ENCODE data around the gene LSS.
"Not testable (repeated sequence)": the region's sequence is repeated elsewhere in the genome, so short reads cannot be mapped to it uniquely, and the experiment has no call there.

LSS gene

GRCh38 chr21:46183910-46184624 is 44.5 kb downstream of the LSS start, which contains the start of gene SPATC1L:
Gene SPATC1L (minus strand): TSS chr21:46184459. CDS start chr21:46182816, 1,643 bp downstream.
- peak within 1 kb of the TSS; percentile 87 for H3K27ac Mint-ChIP-seq
- H3K36me3 Mint-ChIP-seq: peaks cover 3% of the 10 kb centered on the region
- CTCF ChIA-PET: no interaction called here
- H3K4me1 Mint-ChIP-seq: peaks cover 16% of the 10 kb centered on the region
- peak; percentile 65 for DNase-seq
- H3K9me3 Mint-ChIP-seq: no peaks in the 10 kb centered on the region
- H3K4me3 Mint-ChIP-seq: peak within 1 kb of the TSS; percentile 78
- H3K27me3 Mint-ChIP-seq: peaks cover 14% of the 10 kb centered on the region

GRCh38 chr21:46183337-46183909 is 45.2 kb downstream of the LSS start:
- peaks cover 14% of the 10 kb centered on the region for H3K27me3 Mint-ChIP-seq
- H3K27ac Mint-ChIP-seq, CTCF ChIA-PET, DNase-seq, H3K9me3 Mint-ChIP-seq, H3K36me3 Mint-ChIP-seq: not testable (repeated sequence)
- peaks cover 16% of the 10 kb centered on the region for H3K4me1 Mint-ChIP-seq
- peak overlapping the region; percentile 52 for H3K4me3 Mint-ChIP-seq

- Mint-ChIP-seq H3K27ac (no peak overlapping the region), H3K36me3 (no peaks in the 10 kb centered on the region), H3K4me1 (peaks cover 16% of the 10 kb centered on the region), H3K4me3 (peak overlapping the region; percentile 52), H3K27me3 (peaks cover 14% of the 10 kb centered on the region), H3K9me3 (peaks cover under 1% of the 10 kb centered on the region)
- no peak for DNase-seq
- CTCF ChIA-PET: no interaction called here
These were observed 45.8 kb downstream of the LSS start for GRCh38 chr21:46182548-46183336.

GRCh38 chr21:46181953-46182547 is 46.5 kb downstream of the LSS start:
- H3K27ac Mint-ChIP-seq: no peak overlapping the region

GRCh38 chr21:46181436-46181835 is 47.1 kb downstream of the LSS start:
- Mint-ChIP-seq H3K27ac (no peak overlapping the region), H3K4me1 (peaks cover 16% of the 10 kb centered on the region), H3K4me3 (no peak overlapping the region), H3K9me3 (peaks cover 2% of the 10 kb centered on the region), H3K27me3 (peaks cover 14% of the 10 kb centered on the region), H3K36me3 (no peaks in the 10 kb centered on the region)
- DNase-seq: no peak
- CTCF ChIA-PET: no interaction called here

More at GRCh38 chr21:46181953-46182547, 46.5 kb downstream of the LSS start:
- H3K4me3 Mint-ChIP-seq: no peak overlapping the region
- CTCF ChIA-PET: no interaction called here
- DNase-seq: no peak
- H3K27me3 Mint-ChIP-seq: peaks cover 14% of the 10 kb centered on the region
- peaks cover 16% of the 10 kb centered on the region for H3K4me1 Mint-ChIP-seq
- H3K9me3 Mint-ChIP-seq: peaks cover 2% of the 10 kb centered on the region
- H3K36me3 Mint-ChIP-seq: no peaks in the 10 kb centered on the region

GRCh38 chr21:46180778-46181391 is 47.7 kb downstream of the LSS start:
- peaks cover 15% of the 10 kb centered on the region for H3K27me3 Mint-ChIP-seq
- CTCF ChIA-PET: no interaction called here

GRCh38 chr21:46180079-46180722 is 48.4 kb downstream of the LSS start:
- H3K4me3 Mint-ChIP-seq: no peak overlapping the region
- no peak overlapping the region for H3K27ac Mint-ChIP-seq
- CTCF ChIA-PET: no interaction called here
- DNase-seq: no peak
- peaks cover 15% of the 10 kb centered on the region for H3K27me3 Mint-ChIP-seq
- no peaks in the 10 kb centered on the region for H3K36me3 Mint-ChIP-seq
- H3K9me3 Mint-ChIP-seq: peaks cover 2% of the 10 kb centered on the region
- peaks cover 7% of the 10 kb centered on the region for H3K4me1 Mint-ChIP-seq

More at GRCh38 chr21:46180778-46181391, 47.7 kb downstream of the LSS start:
- DNase-seq: no peak
- Mint-ChIP-seq H3K27ac (no peak overlapping the region), H3K4me3 (no peak overlapping the region), H3K9me3 (peaks cover 2% of the 10 kb centered on the region), H3K4me1 (peaks cover 13% of the 10 kb centered on the region), H3K36me3 (no peaks in the 10 kb centered on the region)

GRCh38 chr21:46179708-46180078 is 48.9 kb downstream of the LSS start:
- H3K9me3 Mint-ChIP-seq: peaks cover 6% of the 10 kb centered on the region
- H3K27ac Mint-ChIP-seq: no peak overlapping the region
- H3K36me3 Mint-ChIP-seq: no peaks in the 10 kb centered on the region
- no peak overlapping the region for H3K4me3 Mint-ChIP-seq
- CTCF ChIA-PET: no interaction called here
- peaks cover 2% of the 10 kb centered on the region for H3K4me1 Mint-ChIP-seq
- DNase-seq: no peak
- H3K27me3 Mint-ChIP-seq: peaks cover 18% of the 10 kb centered on the region

GRCh38 chr21:46178961-46179360 is 49.6 kb downstream of the LSS start:
- Mint-ChIP-seq H3K4me3 (no peak overlapping the region), H3K36me3 (peaks cover 2% of the 10 kb centered on the region), H3K9me3 (peaks cover 11% of the 10 kb centered on the region), H3K27ac (no peak overlapping the region), H3K4me1 (no peaks in the 10 kb centered on the region), H3K27me3 (peaks cover 15% of the 10 kb centered on the region)
- no peak for DNase-seq
- CTCF ChIA-PET: no interaction called here

- H3K27ac Mint-ChIP-seq, H3K4me1 Mint-ChIP-seq, CTCF ChIA-PET, H3K36me3 Mint-ChIP-seq, H3K4me3 Mint-ChIP-seq, DNase-seq: not testable (repeated sequence)
- Mint-ChIP-seq H3K27me3 (peaks cover 23% of the 10 kb centered on the region), H3K9me3 (peaks cover 17% of the 10 kb centered on the region)
These were observed 52.0 kb downstream of the LSS start for GRCh38 chr21:46176443-46177129.

GRCh38 chr21:46173573-46173972 is 55.0 kb downstream of the LSS start:
- H3K27me3 Mint-ChIP-seq: peaks cover 23% of the 10 kb centered on the region
- CTCF ChIA-PET: no interaction called here
- H3K4me1 Mint-ChIP-seq: peaks cover 9% of the 10 kb centered on the region
- no peak for DNase-seq
- H3K27ac Mint-ChIP-seq: no peak overlapping the region
- H3K4me3 Mint-ChIP-seq: no peak overlapping the region
- peaks cover 22% of the 10 kb centered on the region for H3K9me3 Mint-ChIP-seq
- peaks cover 2% of the 10 kb centered on the region for H3K36me3 Mint-ChIP-seq

- H3K4me3 Mint-ChIP-seq: no peak overlapping the region
- H3K27ac Mint-ChIP-seq: no peak overlapping the region
- H3K4me1 Mint-ChIP-seq: peaks cover 9% of the 10 kb centered on the region
- no peak for DNase-seq
- CTCF ChIA-PET: interaction anchor here (0.7 kb wide), 1 partner anchor 27 kb away, joined by 3 read pairs; no protein-coding TSS in a partner anchor
- peaks cover 2% of the 10 kb centered on the region for H3K36me3 Mint-ChIP-seq
- H3K27me3 Mint-ChIP-seq: peaks cover 23% of the 10 kb centered on the region
- H3K9me3 Mint-ChIP-seq: peaks cover 22% of the 10 kb centered on the region
These were observed 55.6 kb downstream of the LSS start for GRCh38 chr21:46172863-46173528.
